OCI-LY1 (cell line): Measurements from ENCODE around the gene B3GNT3.

ENCODE experiments used
- CTCF ChIP-seq: fragments of 200-600 bp; sonication (generic), shearing (Covaris generic); IDR thresholded peaks from 2 replicates; pipeline ENCODE4 v1.5.1; 2017; ENCODE audit warnings: mild to moderate bottlenecking, antibody characterized with exemption, low read length, moderate library complexity, mixed read lengths
- EZH2 ChIP-seq: fragments of 200-600 bp; sonication (generic), shearing (Covaris generic); IDR thresholded peaks from 2 replicates; pipeline ENCODE4 v1.8.0; 2017; ENCODE audit warnings: borderline replicate concordance, mixed run types, mild to moderate bottlenecking, antibody characterized with exemption, low read length, moderate library complexity, mixed read lengths

- TF ChIP-seq CTCF (no peak), EZH2 (no peak)
Observed at GRCh38 chr19:17834350-17835181, 39.6 kb downstream of the B3GNT3 start.
